RWPE1 (cell line): Measurements from ENCODE around the gene RPL14.

Experiments used
- CTCF ChIA-PET: fragments of 350-600 bp; sonication (Branson Sonifier 250); formaldehyde crosslinking; extraction: SDS; loops from one replicate; lab custom pipeline; 2021; lab: Yijun Ruan, JAX
- POLR2A ChIA-PET: fragments of 400-600 bp; formaldehyde crosslinking; extraction: SDS; loops from one replicate; lab custom pipeline; 2020; ENCODE audit warnings: antibody characterized with exemption; ENCODE audit not compliant: low non-redundant PET; lab: Yijun Ruan, JAX
- DNase-seq: peaks from one replicate; pipeline ENCODE4 v3.0.0; 2012; ENCODE audit warnings: low spot score
- H3K27ac ChIP-seq: fragments of 450-650 bp; 2 replicates; pipeline ENCODE4 v1.5.1; 2017
- TF ChIP-seq, protein P1 (sequence below): fragments of 450-650 bp; conservative IDR thresholded peaks from 2 replicates; pipeline ENCODE4 v1.5.1; 2017; ENCODE audit warnings: low read depth, mild to moderate bottlenecking

Gene RPL14

GRCh38 chr3:40465456-40465855 lies 8.3 kb downstream of the RPL14 start:
- POLR2A ChIA-PET: no interaction called here
- CTCF ChIA-PET: no interaction called here
- TF ChIP-seq, protein P1, sequence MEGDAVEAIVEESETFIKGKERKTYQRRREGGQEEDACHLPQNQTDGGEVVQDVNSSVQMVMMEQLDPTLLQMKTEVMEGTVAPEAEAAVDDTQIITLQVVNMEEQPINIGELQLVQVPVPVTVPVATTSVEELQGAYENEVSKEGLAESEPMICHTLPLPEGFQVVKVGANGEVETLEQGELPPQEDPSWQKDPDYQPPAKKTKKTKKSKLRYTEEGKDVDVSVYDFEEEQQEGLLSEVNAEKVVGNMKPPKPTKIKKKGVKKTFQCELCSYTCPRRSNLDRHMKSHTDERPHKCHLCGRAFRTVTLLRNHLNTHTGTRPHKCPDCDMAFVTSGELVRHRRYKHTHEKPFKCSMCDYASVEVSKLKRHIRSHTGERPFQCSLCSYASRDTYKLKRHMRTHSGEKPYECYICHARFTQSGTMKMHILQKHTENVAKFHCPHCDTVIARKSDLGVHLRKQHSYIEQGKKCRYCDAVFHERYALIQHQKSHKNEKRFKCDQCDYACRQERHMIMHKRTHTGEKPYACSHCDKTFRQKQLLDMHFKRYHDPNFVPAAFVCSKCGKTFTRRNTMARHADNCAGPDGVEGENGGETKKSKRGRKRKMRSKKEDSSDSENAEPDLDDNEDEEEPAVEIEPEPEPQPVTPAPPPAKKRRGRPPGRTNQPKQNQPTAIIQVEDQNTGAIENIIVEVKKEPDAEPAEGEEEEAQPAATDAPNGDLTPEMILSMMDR: no peak

DNA sequence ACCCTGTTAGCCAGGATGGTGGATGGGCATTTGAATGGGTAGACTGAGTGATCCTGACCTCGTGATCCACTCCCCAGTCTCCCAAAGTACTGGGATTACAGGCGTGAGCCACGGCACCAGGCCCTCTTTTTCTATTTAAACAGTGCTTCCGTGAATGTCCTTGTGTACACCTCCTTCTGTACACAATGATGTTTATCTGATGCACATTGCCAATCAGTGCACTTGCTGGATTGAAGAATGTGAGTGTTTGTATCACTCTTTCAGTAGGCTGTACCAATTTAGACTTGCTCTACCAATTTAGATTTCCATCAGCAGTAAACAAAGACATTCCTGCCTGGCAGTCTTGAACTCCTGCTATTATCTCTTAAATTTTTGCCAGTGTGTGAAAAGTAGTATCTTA lies 10.9 kb downstream of the RPL14 start:
- no peak overlapping the region for H3K27ac ChIP-seq
- TF ChIP-seq, protein P1: no peak
- ChIA-PET CTCF (no interaction called here), POLR2A (no interaction called here)
- no peak for DNase-seq

More at GRCh38 chr3:40465456-40465855, 8.3 kb downstream of the RPL14 start:
- peak overlapping the region; percentile 42; the same call in 1 of the 2 replicates for H3K27ac ChIP-seq
- DNase-seq: no peak

- H3K27ac ChIP-seq: no peak overlapping the region
- ChIA-PET POLR2A (no interaction called here), CTCF (interaction anchor here (0.6 to 1.0 kb wide), 2 partner anchors 49 to 648 kb away, joined by 4 read pairs; no protein-coding TSS in a partner anchor)
- no peak for DNase-seq
- TF ChIP-seq, protein P1: no peak
These were observed 13.6 kb downstream of the RPL14 start for GRCh38 chr3:40470701-40471100.

GRCh38 chr3:40476478-40477470 lies 19.6 kb downstream of the RPL14 start, which contains the start of gene ZNF619:
Gene ZNF619 (plus strand): TSS chr3:40477122. CDS start chr3:40477980, 858 bp downstream.
- H3K27ac ChIP-seq: peak within 1 kb of the TSS; percentile 63
- ChIA-PET POLR2A (interaction anchor here (0.5 to 0.6 kb wide), 2 partner anchors 20 to 1158 kb away, joined by 4 to 5 read pairs; no protein-coding TSS in a partner anchor), CTCF (interaction anchor here (0.7 kb wide), 1 partner anchor 55 kb away, joined by 3 read pairs; no protein-coding TSS in a partner anchor)
- TF ChIP-seq, protein P1: no peak
- peak; percentile 62 for DNase-seq

DNA sequence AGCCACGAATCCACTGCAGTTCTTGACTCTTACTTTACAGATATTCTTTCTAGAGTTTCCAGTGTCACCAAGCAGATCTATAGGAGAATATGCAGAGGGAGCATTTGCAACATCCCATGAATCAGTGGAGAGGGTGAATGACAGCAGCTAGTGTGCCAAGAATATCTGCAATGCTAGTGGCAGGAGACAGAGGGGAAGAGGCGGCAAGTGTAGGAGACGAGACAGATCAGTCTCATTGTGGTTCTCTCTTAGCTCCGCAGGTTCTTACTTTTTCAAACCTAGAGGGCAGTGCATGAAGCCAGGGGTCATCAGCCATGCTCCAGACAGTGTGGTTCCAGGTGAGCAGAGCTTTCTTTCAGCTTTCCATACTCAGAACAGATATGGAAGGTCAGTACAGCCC lies 20.5 kb downstream of the RPL14 start:
- TF ChIP-seq, protein P1: no peak
- ChIA-PET CTCF (no interaction called here), POLR2A (no interaction called here)
- DNase-seq: no peak
- no peak overlapping the region for H3K27ac ChIP-seq

DNA sequence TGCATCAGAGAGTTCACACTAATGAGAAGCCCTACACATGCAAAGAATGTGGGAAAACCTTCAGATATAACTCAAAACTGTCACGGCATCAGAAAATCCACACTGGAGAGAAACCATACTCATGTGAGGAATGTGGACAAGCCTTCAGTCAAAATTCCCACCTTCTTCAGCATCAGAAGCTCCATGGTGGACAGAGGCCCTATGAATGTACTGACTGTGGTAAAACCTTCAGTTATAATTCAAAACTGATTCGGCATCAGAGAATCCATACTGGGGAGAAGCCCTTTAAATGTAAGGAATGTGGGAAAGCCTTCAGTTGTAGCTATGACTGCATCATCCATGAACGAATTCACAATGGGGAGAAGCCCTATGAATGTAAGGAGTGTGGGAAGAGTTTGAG lies 30.0 kb downstream of the RPL14 start:
- no peak for DNase-seq
- TF ChIP-seq, protein P1: no peak
- no peak overlapping the region for H3K27ac ChIP-seq
- ChIA-PET CTCF (no interaction called here), POLR2A (no interaction called here)
